Measurements from ENCODE around the gene ITGB1.
"Not testable (repeated sequence)": the region's sequence is repeated elsewhere in the genome, so short reads cannot be mapped to it uniquely, and the experiment has no call there.

ITGB1 gene

DNA sequence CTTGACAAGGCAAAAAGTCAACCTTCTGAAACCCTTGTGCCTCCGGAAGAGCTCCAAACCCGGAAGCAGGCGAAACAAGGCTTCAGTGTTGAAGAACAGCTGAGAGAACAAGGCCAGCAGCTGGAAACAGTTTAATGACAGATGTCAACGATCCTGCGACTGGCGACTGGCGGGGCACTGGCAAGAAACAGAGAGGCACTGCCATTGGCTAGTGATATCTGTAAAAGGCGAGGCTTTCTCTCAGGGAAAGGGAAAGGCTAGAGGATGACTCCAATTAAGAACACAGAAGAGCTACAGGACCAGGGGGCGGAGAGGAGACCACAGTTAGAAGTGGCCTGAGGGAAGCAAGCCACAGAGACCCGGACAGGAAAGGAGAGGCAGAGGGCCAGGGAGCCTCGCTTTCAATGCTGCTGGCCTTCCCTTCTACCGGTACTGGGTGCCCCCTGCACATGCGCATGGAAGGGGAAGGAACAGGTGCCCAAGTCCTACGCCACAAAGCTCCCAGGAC lies 19.4 kb downstream of the ITGB1 start:
- no peak for DNase-seq (ENCODE audit: low read depth)

DNA sequence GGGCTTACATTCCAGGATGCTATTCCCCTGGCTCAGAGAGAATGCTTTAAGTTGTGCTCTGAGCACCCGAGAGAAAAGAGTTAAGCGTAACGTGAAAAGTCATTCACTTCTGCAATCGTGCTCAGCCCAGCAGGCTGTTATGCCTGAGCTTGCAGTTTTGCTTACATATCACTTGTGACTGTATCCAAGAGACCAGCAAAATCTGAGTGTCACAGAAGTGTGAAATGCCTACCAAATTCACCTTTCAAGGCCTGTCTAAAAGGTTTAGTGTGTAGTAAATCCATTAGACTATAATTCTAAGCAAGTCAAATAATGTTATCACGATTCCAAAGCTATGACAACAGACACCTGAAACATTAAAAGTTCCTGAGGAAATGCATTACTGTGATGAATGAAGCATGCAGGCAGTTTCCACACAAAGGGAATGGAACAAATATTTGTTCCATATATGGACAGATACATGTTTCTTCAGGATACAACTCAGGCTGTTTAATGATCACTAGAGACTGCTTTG lies 20.1 kb downstream of the ITGB1 start:
- no peak for DNase-seq (ENCODE audit: low read depth)

DNA sequence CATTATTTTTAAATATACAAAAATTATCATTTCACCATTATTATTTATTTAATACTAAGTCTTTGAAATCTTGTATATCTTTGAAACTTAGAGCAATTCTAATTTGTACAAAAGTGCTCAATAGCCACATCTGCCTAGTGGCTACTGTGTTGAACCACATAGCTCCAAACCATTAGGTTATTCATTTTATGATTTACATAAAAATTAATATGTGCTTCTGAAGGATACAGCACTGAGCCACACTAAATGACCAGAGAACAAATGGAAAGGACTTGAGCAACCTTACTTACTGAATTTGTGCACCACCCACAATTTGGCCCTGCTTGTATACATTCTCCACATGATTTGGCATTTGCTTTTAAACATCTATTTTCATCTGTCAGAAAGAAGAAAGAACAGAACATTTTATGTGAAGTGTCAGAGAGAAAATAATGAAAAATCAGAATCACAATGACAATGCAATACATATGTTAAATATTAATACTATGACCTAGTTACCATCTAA lies 25.8 kb downstream of the ITGB1 start:
- no peak for DNase-seq (ENCODE audit: low read depth)

DNA sequence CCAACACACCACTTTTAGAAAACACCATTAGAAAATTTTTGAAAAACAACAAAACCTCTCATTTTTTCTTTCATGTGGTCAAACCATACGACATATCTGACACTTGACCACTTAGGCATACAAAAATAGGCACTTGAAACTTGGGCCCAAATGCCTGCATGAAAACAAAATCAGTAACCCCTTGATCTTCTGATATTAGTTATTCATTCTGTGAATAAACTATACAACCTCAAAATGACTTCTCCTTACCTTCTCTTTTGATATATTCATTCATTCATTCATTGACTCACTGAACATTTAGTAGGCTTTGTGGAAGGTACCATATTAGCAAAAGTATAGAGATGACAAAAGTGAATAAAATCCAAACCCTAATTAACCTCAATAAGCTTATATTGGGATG lies 26.4 kb downstream of the ITGB1 start:
- DNase-seq (ENCODE audit: low read depth) = no peak

DNA sequence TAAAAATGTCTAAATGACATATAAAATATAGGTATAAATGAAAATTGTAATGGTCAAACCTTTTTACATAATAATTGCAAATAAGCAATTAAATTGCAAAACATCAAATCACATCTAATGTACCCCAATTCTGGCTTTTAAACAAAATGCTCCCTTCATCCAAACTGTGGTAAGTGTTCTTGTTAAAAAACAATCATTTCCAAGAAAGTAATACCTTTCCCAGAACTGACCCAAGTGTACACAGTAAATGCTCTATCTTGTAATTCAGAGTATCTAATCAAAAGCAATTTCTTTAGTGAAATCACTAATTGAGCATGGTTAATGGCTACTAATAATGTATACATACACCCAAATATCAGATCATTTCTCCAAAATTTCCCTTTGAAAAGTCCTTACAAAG lies 28.0 kb downstream of the ITGB1 start:
- no peak for DNase-seq (ENCODE audit: low read depth)

DNA sequence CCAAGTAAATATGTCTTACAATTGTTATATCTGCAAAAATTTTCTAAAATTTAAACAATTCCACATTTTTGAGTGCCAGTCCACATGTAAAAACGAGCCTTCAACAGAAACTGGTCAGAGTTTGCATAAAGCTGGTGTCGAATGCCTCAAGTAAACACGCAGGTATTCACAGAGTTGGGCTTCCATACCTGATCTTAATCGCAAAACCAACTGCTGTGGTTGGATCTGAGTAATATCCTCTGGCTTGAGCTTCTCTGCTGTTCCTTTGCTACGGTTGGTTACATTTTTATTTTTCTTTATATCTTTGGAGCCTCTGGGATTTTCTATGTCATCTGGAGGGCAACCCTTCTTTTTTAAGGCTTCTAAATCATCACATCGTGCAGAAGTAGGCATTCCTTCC lies 28.4 kb downstream of the ITGB1 start:
- no peak for DNase-seq (ENCODE audit: low read depth)

DNA sequence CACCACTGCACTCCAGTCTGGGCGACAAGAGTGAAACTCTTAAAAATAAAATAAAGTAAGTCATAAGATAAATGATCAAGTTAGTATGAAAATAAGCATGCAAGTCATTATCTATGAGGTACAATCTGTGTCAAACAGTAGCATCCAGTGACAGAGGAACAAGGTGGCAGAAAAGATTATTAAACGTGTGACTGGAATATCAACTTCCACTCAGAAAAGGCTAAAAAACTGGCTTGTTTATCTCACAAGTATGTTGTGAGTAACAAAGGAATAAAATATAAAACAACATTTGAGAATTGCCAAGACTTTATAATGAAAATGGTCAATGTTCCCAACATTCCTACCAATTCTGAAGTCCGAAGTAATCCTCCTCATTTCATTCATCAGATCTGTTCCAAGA lies 30.3 kb downstream of the ITGB1 start:
- DNase-seq (ENCODE audit: low read depth) = no peak

DNA sequence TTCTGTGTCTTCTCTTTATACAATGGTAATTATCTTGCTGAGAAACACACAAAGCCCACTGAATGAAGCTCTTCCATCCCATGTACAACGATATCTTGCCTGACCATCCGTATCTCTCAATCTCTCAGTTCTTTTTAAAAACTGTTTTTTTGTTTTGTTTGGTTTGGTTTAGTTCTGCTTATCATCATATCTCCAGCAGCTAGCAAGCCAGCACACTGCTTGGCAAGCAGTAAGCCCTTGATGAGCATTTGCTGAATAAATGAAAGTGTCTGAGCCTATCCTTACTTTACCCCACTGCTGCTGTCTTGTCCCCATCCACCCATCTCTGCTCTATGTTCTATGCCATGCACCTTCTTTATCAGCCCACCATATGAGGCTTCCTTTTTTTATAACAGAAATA lies 34.2 kb downstream of the ITGB1 start:
- DNase-seq (ENCODE audit: low read depth) = no peak

DNA sequence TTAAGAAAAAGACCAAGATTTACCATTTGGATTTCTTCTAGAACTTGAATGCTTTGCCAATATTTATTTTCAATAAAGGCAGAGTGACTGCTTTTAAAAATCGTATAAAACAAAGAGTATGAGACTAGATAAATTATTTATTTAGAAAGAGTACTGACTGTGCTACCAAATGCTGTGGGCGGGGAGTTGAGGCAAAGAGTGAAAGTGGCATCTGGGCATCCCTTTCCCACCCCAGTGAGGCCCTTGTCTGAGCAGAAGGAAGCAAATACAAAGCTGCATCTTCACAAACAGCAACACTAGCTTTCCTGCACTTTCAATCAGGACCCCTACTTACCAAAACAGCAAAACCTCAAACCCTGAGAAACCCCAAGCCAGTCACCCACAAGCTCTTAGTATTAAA lies 34.9 kb downstream of the ITGB1 start:
- no peak for DNase-seq (ENCODE audit: low read depth)

DNA sequence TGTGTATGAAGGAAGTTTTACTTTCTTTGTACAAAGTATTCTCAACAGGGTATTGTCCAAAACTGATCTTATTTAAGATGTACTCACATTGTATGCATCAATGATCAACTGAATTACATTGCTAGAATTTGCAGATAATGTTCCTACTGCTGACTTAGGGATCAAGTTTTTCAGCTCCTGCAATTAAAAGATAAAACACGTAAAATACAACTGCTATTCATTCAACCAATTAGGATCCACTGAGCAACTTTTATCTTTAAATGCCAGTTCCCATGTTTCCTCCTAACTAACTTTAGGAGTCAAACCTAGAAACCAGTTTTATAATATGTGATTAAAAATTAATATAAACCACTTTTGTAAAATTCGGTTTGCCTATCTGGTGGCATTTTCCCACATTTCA lies 35.9 kb downstream of the ITGB1 start:
- DNase-seq (ENCODE audit: low read depth) = no peak

DNA sequence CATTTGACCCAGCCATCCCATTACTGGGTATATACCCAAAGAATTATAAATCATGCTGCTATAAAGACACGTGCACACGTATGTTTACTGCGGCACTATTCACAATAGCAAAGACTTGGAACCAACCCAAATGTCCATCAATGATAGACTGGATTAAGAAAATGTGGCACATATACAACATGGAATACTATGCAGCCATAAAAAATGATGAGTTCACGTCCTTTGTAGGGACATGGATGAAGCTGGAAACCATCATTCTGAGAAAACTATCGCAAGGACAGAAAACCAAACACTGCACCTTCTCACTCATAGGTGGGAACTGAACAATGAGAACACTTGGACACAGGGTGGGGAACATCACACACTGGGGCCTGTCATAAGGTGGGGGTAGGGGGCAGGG lies 40.2 kb downstream of the ITGB1 start:
- not testable (repeated sequence) for DNase-seq (ENCODE audit: low read depth)

DNA sequence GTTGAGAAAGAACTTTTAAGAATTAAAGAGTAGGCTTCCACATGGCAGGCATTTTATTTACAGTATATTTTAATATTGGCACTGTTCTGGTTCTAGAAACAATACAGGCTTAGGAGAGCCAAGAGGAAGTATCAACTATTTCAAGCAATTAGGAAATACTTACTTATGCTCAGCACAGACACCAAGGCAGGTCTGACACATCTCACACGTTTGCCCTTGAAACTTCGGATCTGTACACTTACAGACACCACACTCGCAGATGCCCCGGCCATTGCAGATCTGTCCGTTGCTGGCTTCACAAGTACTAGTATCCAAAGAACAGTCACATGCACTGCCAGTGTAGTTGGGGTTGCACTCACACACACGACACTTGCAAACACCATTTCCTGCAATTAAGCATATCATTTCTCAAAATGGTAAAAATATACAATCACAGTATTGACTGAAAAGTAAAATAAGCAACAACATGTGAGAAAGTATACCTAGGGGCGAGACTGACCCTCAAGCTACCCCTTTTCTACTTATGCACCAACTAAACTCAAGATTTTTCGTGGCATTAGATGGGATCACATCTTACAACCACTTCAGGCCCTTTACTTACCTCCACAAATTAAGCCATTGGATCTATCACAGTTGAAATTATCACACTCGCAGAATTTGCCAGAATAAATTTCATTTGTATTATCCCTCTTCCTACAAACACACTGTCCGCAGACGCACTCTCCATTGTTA lies 46.6 kb downstream of the ITGB1 start:
- no peak for DNase-seq (ENCODE audit: low read depth)

DNA sequence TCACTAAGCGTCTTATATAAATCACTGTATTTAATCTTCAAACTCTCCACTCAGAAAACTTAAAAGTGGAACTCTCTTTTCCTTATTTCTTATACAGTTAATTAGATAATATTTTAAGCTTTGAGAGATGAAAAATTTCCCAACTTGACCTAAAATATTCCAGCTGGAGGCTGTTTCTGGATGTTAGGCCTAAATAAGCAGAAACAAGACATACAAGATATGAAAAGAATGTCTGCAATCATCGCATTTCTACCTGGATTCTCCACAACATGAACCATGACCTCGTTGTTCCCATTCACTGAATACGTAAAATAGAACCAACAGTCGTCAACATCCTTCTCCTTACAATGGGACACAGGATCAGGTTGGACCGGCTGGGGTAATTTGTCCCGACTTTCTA lies 48.1 kb downstream of the ITGB1 start:
- DNase-seq (ENCODE audit: low read depth) = not testable (repeated sequence)

DNA sequence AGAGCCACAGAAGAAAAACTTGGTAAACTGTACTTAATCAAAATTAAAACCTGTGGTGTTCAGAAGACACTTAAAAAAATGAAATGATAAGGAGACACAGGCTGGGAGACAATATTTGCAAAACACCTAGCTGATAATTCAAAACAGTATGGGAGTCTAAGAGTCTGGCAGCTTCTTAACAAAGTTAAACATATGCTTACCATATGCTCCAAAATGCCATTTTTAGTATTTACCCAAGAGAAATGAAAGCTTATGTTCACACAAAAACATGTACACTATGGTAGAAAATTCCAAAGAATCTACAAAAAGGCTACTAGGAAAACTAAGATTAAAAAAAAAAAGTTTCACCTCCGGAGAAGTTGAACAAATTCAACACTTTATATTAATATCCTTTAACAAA lies 48.6 kb downstream of the ITGB1 start:
- DNase-seq (ENCODE audit: low read depth) = no peak

DNA sequence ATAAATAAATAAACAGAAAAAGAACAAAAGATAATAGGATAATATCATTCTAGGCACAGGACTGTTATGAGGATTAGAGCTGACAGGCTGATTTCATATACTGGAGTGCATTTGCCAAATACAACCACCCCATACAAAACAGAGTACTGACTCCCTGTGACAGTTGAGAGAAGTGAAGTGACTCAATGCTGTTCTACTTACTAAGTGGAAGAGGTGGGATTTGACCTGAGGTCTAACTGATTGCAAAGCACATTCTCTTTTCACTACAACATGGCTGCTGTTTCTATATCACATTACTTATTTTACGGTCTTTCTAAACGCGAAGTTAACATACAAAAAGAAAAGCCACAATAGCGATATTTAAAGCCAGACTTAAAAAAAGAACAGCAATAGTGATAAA lies 51.4 kb downstream of the ITGB1 start:
- no peak for DNase-seq (ENCODE audit: low read depth)

DNA sequence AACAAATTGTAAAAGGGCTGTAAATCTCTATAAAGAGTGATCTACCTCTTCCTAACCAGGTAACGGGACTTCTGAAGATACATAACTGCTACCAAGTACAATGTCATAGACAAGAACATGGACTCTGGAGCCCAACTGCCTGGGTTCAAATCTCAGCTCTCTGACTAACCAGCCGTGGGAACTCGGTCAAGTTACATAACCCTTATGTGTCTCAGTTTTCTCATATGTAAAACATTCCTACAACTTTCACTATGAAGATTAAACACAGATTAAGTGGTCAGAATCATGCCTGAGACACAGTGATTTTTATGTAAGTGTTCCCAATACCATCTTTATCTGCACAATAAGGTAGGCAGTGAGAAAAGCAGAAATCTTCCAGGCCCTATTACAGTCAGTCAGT lies 52.6 kb downstream of the ITGB1 start:
- no peak for DNase-seq (ENCODE audit: low read depth)

DNA sequence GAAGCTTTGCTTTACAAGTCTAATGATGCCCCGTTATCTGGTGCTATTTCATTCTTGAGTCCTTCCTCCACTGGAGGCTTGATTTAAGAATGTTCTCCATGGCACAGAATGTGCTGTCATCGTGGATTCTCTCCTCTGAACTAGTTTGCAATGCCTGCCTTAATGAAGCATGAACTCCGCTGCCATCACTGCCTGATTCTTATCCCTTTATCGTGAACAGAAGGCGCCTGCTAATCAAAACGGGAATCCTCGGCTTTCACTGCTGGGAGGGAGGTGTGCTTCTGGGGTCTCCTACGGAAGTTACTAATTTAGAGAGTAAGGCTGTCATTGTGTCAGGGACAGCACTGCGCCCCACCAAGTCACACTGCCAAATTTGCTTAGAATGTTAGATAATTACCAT lies 56.2 kb downstream of the ITGB1 start:
- DNase-seq (ENCODE audit: low read depth) = no peak

DNA sequence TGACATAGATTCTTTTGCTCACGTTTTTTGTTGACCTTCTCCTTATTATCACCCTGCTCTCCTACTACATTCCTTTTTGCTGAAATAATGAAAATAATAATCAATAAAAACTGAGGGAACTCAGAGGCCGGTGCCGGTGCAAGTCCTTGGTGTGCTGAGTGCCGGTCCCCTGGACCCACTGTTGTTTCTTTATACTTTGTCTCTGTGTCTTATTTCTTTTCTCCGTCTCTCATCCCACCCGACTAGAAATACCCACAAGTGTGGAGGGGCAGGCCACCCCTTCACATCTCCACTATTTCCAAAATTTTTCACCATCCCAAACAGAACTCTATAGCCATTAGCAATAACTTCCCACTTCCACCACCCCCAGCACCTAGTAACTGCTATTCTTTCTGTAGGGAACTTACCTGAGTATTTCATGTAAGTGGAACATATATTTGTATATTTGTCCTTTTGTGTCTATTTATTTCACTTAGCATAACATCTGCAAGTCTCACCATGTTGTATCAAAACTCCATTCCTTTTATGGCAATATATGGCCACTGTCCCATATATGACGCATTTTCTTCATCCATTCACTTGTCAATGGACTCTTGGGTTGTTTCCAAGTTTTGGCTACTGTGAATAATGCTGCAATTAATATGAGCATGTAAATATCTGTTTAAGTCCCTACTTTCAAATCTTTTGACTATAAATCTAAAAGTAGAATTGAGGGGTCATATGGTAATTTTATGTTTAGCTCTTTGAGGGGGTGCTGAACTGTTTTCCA lies 62.6 kb downstream of the ITGB1 start:
- DNase-seq (ENCODE audit: low read depth) = not testable (repeated sequence)

DNA sequence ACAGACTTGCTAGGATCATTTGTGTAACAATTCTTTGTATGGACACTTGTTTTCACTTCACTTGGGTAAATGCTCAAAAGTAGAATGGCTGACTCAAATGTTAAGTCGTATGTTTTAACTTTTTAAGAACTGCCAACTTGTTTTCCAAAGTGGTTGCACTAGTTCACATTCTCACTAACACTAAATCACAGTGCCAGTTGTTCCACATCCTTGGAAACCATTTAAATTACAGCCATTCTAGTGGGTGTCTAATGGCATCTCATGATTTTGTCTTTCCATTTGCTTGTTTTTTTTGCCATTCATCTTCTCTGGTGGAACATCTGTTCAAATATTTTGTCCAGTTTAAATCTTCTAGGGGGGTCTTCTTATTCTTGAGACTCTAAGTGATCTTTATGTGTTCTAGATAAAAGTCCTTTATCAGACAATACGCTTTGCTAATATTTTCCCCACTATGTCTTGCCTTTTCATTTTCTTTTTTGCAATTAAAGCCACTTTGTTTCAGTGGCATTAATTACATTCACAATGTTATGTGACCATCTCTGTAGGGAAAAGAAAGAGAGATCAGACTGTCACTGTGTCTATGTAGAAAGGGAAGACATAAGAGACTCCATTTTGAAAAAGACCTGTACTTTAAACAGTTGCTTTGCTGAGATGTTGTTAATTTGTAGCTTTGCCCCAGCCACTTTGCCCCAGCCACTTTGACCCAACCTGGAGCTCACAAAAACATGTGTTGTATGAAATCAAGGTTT lies 63.9 kb downstream of the ITGB1 start:
- DNase-seq (ENCODE audit: low read depth) = no peak

DNA sequence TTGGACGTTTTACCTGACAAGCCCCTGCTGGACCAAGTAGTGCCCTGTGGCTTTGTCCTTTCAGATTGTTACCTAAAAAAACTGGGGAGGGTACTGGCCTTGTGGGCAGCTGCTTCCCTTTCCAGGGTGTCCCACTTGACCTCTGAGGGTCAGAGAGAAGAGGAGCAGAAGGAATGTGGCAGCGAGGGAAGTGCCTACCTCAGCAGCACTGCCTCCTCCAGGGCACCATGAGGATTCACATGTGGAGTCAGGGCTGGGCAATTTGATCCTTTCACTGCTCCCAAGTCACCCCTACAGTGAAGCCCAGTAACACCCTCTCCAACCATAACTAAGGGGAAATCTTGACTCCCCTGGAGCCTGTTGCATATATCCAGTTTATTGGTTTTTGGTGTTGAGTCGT lies 64.6 kb downstream of the ITGB1 start:
- no peak for DNase-seq (ENCODE audit: low read depth)

DNA sequence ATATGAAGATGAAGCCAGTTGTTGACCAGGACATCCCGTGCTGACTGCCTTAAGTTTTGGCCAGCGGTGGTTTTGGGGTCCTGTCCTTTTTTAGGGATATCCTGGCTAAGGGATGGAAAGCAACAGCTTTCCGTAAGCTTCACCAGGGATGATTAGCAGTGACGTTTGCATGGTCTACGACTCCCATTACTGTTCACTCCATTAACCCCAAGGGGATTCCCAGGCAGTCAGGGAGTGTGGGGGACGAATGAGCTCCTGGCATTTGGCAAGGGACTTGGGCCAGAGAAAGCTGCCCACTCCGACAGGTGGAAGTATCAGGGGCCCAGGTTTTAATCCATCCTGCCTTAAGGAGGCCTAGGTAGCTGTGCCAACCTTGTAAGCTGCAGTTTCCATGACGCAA lies 66.8 kb downstream of the ITGB1 start:
- no peak for DNase-seq (ENCODE audit: low read depth)

DNA sequence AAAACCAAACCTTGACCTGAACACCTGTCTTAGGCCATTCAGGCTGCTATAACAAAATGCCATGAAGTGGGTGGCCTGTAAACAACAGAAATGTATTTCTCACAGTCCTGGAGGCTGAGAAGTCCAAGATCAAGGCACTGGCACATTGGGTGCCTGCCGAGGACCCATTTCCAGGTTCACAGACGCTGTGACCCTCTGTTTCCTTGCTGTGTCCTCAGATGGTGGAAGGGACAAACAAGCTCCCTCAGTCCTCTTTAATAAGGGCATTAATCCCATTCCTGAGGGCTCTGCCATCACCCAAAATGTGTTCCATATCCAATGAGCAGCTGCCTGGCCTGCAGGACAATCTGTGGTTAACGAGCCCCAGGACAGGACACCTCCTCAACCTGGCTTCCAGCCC lies 67.6 kb downstream of the ITGB1 start:
- DNase-seq (ENCODE audit: low read depth) = no peak
